SW 1271 (cell line): ENCODE data around the gene MSL3B.

Source experiments
- DNase-seq, 2 experiments: peaks; one replicate each; lab custom pipeline; 2025; lab: John Stamatoyannopoulos, UW

The MSL3B gene

DNA sequence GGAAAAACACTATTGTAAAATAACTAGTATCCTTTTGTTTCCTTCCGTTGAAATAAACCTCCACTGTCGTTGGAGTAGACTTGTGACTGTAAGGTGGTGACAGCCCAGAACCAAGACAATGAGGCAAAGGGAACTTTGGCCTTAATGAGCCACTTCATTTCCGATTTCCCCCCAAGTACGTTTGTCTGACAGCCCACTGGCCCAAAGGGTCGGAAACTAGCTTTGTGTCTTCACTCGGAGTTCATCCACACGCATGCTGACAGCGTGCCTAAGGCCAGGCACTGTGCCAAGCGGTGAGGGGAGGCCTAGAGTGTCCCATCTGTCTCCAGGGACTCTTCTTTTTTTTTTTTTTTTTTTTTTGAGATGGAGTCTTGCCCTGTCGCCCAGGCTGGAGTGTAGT lies 34.8 kb downstream of the MSL3B start:
- no peak for DNase-seq

DNA sequence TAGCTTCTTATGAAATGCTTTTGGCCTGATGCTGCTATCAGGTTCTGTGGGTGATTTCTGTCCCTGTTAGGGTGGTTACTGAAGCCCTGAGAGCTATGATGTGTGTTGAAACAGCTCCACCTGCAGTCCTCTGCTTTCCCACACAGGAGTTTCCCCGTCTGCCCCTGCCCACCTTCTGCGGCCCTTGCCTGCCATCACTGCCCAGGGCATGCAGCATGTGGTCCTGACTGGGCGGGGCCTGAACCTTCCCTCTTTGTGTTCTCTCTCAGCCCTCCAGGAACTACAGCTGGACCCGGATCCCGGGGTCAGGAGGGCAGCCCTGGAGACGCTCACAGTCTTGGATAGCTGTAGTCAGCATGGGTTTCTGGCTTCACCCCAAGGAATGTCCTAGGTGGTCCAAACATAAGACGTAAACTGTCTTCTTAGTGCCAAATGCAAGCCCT lies 35.3 kb downstream of the MSL3B start:
- DNase-seq = peak; percentile 40 to 66

DNA sequence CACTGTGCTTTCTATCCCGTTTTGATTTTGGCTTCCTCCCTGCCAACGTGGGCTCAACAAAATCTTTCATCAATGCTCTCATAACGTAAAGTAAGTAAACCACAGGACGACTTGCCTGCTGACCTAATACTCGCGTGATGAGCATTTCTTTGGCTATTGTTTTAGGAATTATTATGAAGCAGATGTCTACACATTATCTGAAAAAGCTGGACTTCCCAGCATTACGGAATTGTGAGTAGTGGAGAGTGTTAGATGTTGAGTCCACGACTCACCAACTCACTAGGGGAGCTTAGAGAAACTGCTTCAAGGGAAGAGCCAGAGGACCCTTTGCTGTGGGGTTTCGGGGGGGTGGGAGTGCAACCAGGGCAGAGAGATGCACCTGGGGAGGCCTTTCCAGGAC lies 35.8 kb downstream of the MSL3B start:
- no peak for DNase-seq

DNA sequence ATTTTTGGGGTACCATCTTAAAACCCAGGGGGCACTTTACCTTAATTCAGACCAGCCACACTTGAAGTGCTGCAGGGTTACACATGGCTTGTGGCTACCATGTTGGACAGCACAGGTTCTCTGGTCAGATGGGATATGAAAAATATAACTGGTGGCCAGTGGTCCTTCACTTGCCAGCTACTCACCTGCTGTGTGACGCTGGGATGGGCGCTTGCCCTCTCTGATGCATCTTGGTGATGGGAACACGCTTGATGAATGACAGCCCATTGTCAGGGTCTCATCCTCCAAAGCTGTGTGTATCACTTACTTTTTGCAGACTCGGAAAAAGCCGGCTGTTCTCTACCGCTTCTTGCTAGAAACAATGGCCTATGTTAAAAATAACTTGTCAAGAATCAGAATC lies 36.3 kb downstream of the MSL3B start:
- DNase-seq = no peak

DNA sequence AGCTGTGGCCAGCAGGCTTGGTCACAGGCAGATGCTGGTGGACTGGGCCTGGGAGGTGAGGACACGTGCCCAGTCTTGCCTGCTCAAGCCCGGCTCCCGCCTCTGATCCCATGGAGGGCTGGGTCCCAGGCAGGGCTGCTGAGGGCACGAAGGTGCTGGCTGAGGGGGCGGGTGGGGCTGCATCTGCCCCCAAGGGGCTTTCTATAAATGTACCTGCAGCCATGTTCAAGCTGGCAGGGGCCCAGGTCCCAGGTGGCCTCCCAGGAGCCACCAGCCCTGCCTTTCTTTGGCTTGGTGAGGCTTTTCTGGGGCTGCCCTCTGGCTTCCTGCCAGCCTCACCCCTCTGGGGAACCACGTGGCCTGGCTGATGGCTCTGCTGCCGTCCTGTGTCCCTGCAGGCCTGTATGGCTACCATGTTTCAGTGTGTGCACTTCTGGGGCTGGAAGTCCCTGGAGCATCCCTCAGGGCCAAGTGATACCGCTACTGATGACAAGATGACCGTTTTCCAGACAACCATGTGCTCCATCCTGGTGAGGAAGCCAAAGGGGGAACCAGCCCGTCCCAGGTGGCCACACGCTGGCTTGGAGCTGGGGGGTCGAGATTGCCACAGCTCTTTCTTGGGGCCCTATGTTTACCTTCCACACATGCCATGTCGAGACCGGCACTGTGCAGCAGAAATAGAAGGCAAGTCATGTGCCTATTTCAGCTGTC lies 37.0 kb downstream of the MSL3B start:
- DNase-seq = no peak

DNA sequence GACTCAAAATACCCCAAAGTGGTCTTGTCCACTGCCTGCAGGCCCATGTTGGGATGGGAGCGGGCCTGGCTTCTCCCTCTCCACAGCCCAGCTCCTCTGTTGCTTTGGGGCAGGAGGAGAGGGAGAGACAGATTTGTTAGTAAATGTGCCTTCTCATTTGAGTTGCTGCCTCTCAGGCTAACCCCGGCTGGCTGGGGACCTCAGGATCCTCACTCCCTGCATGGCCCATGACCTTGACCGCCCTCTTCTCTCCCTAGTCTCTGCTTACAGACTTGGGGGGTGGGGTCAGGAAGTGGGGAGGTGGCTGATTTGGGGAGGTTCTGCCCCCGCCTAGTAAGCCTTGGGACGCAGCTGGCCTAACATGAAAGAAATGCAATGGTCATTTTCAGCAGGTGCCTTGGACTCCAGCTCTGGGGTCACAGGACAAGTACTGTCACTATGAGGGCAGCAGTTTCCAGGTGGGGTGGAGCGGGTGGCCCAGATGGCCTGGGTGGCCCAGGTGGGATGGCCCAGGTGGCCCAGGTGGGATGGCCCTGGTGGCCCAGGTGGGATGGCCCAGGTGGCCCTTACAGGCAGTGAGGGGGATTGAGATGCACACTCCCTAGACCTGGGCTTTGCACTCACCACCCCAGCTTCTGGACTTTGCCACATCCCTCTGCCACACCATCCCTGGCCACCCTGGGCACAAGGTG lies 37.9 kb downstream of the MSL3B start:
- no peak for DNase-seq

DNA sequence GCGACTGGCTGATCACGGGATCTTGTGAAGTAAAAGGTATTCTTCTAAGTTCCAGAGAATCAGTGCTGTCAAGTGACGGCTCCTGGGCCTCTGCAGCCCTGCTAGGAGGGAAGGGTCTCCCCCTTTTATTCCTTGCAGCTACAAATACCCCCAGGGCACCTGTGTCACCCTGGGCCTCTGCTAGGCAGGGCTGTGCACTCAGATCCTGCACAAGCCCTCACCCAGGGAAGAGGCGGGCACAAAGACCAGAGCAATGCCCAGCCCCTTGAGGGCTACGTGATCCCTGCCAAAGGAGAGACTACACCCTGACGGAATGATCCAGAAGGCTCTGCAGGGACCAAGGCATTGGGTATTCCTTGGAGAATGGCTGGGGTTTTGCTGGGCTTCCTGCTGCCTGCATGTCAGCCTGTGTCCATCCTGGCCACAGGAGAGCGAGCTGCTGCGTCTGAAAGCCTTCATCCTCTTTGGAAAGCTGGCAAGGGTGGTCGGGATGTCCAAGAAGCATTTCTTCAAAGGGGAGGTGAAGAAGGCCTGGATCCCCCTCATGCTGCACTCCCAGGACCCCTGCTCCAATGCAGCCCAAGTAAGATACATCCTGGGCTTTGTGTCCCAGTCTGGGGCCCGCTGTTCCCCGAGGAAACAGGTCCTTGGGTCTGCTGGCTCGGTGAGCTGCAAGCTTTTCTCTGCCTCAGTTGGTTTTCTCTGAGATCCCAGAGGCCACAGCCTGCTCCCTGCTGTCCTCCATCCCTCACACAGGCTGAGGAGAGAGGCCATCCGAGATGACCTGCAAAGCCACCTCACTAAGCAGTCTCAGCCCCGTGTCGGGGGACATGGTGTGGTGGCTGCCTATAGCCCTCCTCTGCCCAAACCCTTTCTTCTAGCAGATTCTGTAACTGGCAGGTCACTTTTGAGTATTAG lies 38.7 kb downstream of the MSL3B start:
- DNase-seq = no peak

DNA sequence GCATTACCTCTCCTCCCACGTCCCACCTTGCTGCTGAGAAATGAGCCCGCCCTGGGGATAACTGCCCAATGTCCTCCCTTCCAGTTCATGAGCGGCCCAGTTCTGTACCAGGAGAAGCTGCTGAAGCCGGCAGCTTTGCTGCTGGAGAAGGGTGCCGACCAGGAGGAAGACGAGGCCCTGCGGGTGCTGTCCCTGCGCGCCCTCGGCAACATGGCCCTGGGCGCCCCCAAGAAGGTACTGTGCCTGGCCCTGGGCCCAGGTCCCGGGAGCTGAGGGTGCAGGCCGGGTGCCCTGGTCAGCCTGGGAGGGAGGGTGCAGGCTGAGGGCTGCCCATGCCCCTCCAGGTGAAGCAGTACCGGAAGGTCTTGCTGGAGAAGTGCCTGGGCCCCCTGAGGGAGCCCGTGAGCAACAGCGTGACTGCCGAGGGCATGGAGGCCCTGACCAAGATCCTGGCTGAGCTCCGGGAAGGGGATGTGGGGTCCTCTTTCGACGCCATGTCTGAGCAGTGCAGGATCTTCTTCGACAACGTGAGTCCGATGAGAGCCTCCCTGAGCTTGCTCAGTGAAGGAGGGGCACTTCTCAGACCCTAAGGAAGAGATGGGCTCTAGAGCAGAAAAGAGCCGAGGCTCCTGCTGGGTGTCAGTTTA lies 39.5 kb downstream of the MSL3B start:
- no peak for DNase-seq

DNA sequence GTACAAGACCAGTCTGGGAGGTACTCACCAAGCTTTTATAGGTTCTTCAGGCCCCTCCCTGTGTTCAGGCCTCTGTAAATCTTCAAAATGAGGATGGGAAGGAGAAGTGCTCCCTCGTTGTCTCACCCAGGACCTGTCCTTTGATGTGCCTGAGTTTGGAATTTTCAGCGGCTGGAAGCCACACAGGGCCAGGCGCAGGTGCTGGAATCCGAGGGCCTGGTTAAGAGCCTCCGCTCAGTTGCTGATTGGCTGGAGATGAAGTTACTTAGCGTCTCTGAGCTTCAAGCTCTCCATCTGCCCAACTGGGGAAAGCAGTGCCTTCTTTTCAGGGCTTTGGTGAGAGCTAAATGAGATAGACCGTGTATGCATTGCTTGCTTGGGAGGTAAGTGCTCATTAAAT lies 43.8 kb downstream of the MSL3B start:
- no peak for DNase-seq

DNA sequence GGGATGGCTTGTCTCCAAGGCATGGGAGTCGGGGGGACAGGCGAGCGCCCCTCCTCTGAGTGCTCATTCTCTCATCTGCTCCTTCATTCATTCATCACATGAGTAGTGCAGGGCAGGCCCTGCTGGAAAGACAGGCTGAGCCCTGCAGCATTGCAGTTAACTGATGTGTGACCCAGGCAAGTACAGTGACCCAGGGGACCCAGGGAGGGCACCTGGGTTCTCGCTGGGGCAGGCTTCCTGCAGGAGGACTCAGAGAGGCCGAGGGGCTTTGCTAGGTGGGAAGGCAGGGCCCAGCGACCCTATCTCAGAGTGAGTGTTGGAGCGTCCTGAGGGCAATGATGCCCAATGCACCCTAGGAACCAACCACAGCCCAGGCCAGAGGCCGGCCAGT lies 44.5 kb downstream of the MSL3B start:
- no peak for DNase-seq

DNA sequence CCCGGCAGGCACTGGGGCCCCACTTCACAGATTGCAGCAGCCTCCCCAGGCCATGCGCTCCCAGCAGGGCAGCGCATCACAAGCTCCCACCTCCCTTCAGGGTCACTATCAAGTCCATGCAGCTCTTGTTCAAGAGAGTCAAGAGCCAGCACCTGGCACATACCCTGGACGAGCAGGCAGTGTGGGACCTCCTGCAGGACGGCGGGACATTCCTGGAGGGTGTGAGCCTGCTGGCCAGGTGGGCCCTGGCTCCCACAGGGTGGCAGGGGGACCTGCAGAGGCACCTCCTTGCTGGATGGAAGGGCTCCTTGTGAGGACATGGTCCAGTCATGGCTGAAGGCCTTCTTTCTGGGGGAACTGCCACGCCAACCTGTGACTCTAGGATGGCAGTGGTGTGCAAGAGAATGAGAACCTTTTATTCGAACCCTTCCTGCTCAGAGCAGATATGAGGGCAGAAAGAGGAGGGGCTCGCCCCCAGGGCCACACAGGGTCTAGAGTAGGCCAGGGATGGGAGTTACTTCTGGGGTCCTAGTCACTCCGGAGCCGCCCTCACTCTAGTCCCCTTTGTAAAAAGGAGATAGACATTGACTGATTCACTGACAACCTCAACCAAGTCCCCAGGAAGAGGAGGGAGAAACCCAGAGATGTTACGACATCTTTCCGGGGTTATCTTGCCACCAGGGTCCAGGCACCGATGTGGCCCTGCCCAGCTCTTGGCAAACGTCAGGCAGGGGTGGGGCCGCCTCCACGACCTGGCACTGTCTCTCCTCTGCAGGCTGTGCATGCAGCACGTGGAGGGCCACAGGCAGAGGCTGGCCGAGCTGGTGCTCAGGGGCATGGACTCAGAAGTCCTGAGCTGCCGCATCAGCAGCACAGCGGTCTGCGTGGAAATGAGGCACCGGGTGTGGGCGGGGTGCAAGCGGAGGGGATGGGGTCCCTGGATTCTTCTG lies 45.1 kb downstream of the MSL3B start:
- no peak for DNase-seq

DNA sequence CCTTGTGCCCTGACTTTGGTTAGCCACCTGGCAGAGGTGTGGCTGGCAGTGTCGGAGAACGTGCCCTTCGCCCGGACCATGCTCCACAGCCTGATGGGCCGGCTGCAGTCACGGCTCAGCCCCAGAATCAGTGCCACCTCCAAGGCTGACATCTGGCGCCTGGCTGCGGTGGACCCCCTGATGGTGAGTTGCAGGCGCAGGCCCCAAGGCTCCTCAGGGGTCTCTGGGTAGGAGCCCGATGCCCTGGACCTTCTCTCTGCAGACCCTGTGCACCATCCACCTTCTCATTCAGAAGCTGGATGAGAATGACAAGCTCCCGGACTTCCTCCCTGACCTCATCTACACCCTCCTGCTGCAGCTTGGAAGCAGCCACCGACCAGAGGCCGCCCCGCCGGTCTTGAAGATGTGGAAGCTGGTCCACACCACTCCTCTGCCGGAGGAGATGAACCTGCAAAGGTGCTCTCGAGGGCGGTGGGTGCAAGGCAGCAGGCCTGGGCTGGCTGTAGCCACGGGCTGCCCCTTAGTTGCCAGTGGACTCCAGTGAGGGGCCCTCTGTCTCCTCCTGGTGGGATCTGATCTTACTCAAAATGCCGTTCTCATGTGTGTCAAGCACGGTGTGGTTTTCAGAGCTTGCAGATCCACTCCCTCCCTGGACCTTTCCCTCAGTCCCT lies 46.0 kb downstream of the MSL3B start:
- DNase-seq = no peak

DNA sequence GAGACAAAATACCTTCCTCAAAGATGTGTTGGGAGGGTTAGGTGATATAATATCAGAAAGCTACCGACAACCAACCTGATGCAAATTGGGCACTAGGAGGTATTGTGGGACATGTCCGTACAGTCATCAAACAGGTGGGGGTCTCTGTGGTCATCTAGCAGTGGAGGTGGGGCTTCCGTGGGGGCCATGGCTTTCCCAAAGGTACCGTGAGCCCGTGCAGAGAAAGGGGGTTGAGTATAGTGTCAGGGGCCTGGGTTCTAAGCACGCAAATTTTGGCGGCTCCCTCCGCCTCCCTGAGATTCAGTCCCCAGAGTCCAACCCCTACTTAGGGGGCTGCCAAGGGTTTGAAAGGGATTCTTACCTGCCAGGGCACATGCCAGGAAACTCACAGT lies 46.5 kb downstream of the MSL3B start:
- no peak for DNase-seq

DNA sequence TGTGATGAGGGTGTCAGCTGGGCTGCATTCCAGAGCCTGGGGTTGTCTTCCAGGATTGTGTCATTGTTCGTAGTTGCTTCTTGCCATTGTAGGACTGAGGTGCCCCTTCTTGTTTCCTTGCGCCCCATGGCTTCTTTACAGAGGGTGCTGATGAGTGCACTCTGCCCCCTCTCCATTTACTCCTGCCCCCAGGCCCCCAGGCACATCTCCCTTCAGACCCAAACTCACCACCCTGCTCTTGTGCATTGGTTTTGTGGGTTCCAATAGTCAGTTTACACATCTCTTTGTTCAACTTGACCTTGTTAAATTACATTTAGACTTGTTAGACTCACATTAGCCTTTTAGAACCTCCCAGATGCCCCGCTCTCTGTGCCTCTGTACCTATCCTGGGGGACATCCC lies 47.0 kb downstream of the MSL3B start:
- DNase-seq = no peak

DNA sequence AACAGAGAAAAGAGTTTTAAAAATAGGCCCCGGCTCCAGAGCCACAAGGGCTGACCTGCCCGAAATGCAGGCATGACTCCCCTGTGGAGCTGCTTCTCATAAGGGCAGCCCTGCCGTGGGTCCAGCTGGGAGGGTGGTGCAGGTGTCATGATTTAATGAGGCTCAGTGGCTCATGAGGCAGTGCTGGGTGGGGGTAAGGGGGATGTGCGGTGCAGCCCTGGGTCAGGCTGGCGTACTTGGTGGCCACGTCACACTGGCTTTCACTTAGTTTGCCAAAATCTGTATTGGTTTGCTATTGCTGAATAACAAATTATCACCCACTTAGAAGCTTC lies 47.4 kb downstream of the MSL3B start:
- DNase-seq = no peak

DNA sequence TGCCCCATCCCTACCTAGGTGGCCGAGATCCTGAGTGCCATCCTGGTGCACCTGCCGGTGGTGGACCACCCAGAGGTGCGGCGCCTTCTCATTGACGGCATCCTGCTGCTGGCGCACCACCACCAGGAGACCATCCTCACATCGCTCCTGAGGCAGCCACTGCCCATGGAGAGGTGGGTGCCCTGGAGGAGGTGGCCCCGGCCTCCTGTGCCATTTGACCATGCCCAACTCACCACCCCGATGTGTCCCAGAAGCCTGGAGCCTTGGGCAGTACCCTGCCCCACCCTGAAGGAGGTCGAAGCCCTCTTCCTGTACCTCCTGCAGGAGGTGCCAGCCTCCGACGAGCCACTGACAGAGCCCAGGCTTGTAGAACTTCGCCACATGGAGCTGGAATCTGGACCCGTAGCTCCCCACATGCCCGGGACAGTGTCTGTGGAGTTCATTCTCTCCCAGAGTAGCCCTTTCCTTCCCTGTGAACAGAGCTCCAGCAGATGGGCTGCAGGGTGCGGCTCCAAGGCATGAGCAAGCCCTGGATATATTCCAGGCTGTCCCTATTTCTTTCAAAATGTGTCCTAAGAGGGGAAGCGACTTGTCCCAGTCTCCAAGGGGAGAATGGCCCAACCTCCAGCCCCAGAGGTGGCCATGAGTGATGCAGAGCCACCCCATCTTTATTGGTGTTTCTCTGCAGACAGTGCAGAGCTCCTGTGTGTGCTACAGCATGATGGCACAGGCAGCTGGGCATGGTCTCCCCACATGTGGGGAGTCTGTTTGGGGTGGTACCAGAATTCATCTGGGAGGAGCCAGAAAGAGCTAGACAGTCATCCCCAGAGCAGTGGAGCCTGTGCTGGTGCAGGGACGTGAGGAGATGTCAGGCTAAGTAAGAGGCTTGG lies 48.1 kb downstream of the MSL3B start:
- no peak for DNase-seq

DNA sequence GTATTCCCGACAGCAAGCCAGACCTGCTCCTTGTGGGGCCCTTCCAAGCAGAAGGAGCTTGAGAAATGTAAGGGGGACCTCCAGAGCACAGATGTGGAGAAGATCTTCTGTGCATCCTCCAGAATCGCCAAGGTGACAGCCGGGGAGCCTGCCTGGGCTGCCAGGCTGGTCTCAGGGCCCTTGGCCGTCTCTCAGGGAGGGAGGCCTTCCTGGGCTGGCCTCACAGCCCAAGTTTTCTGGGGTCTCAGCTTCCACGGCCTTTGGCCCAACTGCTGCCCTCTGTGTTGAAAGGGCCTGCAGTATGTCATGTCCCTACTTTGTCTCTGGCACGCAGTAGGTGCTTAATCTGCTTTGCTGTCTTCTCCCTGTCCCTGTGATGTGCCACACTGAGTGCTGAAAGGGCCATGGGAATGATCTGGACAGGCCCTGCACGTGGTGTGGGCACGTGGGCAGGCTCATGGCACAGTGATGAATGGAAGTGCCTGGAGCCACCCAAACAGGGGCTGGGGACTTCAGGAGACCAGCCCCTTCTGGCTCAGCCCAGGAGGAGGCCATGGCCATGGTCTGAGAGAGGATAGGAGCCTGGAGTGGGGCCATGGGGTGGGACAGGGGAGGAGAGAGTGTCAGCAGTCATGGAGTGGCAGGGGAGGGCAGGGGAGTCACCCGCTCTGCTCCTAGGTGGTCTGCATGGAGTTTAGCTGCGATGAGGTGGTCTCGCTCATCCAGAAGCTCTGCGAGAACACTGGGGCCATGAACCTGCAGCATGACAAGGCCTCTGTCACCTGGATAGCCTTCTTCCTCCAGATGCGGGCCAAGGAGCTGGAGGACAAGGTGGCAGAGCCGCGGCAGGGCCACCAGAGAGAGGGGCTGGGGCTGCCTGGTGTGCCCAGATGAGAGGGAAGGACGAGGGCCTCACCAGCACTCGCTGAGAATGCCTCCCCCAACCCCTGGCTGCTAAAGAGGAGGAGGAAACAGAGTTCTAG lies 49.3 kb downstream of the MSL3B start:
- DNase-seq = no peak

DNA sequence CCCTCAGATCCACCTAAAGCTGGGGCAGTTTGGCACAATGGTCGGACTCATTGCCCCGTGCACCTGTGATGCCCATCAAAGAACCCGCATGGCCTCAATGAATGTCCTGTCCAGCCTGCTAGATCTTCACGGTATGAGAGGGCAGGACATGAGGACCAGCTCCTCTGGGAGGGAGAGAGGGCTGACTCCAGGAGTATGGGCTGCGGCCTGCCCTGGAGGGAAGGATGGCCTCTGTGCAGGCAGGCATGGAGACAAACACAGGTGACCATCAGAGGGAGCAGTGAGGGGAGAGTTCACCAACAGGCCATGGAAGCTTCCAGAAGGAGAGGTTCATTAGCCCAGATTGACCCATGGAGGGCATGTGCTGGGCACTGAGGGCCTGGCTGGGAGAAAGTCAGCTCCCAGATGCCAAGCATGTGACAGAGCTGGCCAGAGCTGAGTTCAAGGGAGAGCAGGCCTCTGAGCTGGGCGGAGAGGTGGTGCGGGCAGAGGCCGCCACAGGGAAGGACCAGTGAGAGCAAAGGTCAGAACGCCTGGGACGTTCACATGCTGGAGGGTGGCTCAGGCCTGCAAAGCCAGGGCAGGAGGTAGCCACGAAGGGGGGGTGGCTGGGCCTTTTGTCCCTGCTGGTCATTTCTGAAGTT lies 50.1 kb downstream of the MSL3B start:
- no peak for DNase-seq
